ENCODE data around the gene LRRC28.
A peak's percentile ranks its signal among the peaks of the same experiment; 100 is the strongest.
"Not testable (repeated sequence)": the region's sequence is repeated elsewhere in the genome, so short reads cannot be mapped to it uniquely, and the experiment has no call there.

Gene LRRC28

DNA sequence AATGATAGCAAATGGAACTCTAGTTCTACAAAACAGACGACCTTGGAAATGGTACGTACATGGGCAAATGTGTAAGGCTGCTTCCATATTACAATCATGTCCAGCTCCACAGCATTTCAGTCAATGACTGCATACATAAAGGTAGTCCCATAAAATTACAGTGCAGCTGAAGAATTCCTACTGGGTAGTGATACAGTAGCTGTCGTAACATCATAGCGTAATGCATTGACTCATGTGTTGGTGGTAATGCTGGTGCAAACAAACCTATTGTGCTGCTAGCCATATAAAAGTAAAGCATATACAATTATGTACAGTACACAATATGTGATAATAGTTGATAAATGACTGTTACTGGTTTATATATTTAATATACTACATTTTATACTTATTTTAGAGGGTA lies 20.4 kb upstream of the LRRC28 start:
- no peaks in the 10 kb centered on the region for H3K4me1 ChIP-seq (ENCODE audit: control insufficient read depth, insufficient read depth, low read length)
- H3K9me3 ChIP-seq (ENCODE audit: control insufficient read depth, low read length) = no peaks in the 10 kb centered on the region
- no peak overlapping the region for H3K9ac ChIP-seq (ENCODE audit: low read length)

GRCh38 chr15:99232740-99233139 lies 18.5 kb upstream of the LRRC28 start:
- H3K9me3 ChIP-seq (ENCODE audit: control insufficient read depth, low read length) = no peaks in the 10 kb centered on the region
- no peaks in the 10 kb centered on the region for H3K4me1 ChIP-seq (ENCODE audit: control insufficient read depth, insufficient read depth, low read length)
- no peaks in the 10 kb centered on the region for H3K27me3 ChIP-seq (ENCODE audit: control insufficient read depth, insufficient read depth, low read length)
- H3K36me3 ChIP-seq (ENCODE audit: control insufficient read depth, insufficient read depth, low read length) = no peaks in the 10 kb centered on the region
- no peak overlapping the region for H3K9ac ChIP-seq (ENCODE audit: low read length)
- H3K4me3 ChIP-seq (ENCODE audit: low read length) = no peak overlapping the region

More for the DNA sequence above, 20.4 kb upstream of the LRRC28 start:
- H3K27me3 ChIP-seq (ENCODE audit: control insufficient read depth, insufficient read depth, low read length) = no peaks in the 10 kb centered on the region
- H3K4me3 ChIP-seq (ENCODE audit: low read length) = no peak overlapping the region
- H3K36me3 ChIP-seq (ENCODE audit: control insufficient read depth, insufficient read depth, low read length) = no peaks in the 10 kb centered on the region

GRCh38 chr15:99234160-99234559 lies 17.1 kb upstream of the LRRC28 start:
- not testable (repeated sequence) for H3K27me3 ChIP-seq (ENCODE audit: control insufficient read depth, insufficient read depth, low read length); H3K4me3 ChIP-seq (ENCODE audit: low read length); H3K4me1 ChIP-seq (ENCODE audit: control insufficient read depth, insufficient read depth, low read length); H3K9ac ChIP-seq (ENCODE audit: low read length); H3K9me3 ChIP-seq (ENCODE audit: control insufficient read depth, low read length); H3K36me3 ChIP-seq (ENCODE audit: control insufficient read depth, insufficient read depth, low read length)

DNA sequence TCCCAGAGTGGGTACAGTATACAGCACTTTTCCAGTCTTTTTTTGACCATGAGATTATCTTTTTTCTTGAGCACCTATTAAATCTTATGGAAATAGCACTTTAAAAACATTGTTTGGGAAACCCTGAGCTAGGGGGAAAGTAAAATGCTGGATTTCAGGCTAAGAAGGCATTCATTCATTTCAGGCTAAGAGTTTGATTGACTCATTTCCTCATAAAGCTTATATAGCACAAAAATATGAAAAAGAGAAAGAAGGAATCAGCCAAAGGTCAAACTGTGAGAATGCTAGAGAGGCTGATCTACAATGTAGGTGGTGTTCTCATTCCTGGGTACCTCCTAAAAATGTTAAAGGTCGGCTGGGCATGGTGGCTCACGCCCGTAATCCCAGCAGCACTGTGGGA lies 12.4 kb upstream of the LRRC28 start:
- no peaks in the 10 kb centered on the region for H3K36me3 ChIP-seq (ENCODE audit: control insufficient read depth, insufficient read depth, low read length)
- H3K9me3 ChIP-seq (ENCODE audit: control insufficient read depth, low read length) = no peaks in the 10 kb centered on the region
- H3K4me1 ChIP-seq (ENCODE audit: control insufficient read depth, insufficient read depth, low read length) = no peaks in the 10 kb centered on the region
- H3K4me3 ChIP-seq (ENCODE audit: low read length) = no peak overlapping the region
- no peaks in the 10 kb centered on the region for H3K27me3 ChIP-seq (ENCODE audit: control insufficient read depth, insufficient read depth, low read length)
- H3K9ac ChIP-seq (ENCODE audit: low read length) = no peak overlapping the region

GRCh38 chr15:99239545-99240198 lies 11.6 kb upstream of the LRRC28 start:
- no peak overlapping the region for H3K9ac ChIP-seq (ENCODE audit: low read length)
- H3K27me3 ChIP-seq (ENCODE audit: control insufficient read depth, insufficient read depth, low read length) = no peaks in the 10 kb centered on the region
- no peaks in the 10 kb centered on the region for H3K9me3 ChIP-seq (ENCODE audit: control insufficient read depth, low read length)
- no peaks in the 10 kb centered on the region for H3K36me3 ChIP-seq (ENCODE audit: control insufficient read depth, insufficient read depth, low read length)
- no peak overlapping the region for H3K4me3 ChIP-seq (ENCODE audit: low read length)
- H3K4me1 ChIP-seq (ENCODE audit: control insufficient read depth, insufficient read depth, low read length) = no peaks in the 10 kb centered on the region

DNA sequence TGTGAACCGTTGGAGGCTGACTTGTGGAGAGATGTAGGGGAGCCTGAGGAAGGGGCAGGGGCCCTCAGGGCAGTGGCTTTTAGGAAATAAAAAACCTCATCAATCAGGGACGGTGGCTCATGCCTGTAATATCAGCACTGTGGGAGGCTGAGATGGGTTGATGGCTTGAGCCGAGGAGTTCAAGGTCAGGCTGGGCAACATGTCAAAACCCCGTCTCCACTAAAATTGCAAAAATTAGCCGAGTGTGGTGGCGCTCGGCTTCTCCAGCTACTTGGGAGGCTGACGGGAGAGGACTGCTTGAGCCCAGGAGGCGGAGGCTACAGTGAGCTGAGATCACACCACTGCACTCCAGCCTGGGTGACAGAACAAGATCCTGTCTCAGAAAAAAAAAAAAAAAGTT lies 9.5 kb upstream of the LRRC28 start:
- Histone ChIP-seq H3K9ac (ENCODE audit: low read length) (no peak overlapping the region), H3K27me3 (ENCODE audit: control insufficient read depth, insufficient read depth, low read length) (no peaks in the 10 kb centered on the region), H3K4me3 (ENCODE audit: low read length) (no peak overlapping the region), H3K36me3 (ENCODE audit: control insufficient read depth, insufficient read depth, low read length) (no peaks in the 10 kb centered on the region), H3K9me3 (ENCODE audit: control insufficient read depth, low read length) (no peaks in the 10 kb centered on the region), H3K4me1 (ENCODE audit: control insufficient read depth, insufficient read depth, low read length) (no peaks in the 10 kb centered on the region)

DNA sequence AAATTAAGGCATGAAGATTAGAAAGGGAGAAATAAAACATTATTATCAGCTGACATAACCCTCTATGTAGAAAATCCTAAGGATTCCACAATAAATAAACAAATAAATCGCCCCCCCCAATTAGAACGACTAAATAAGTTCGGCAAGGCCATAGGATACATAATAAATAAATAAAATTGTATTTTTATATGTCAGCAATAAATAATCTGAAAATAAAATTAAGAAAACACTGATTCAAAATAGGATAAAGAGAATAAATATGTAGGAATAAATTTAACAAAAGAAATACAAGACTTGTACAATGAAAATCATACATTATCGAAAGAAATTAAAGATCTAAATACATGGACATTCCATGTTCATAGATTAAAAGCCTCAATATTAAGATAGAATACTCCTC lies 7.0 kb upstream of the LRRC28 start:
- Histone ChIP-seq H3K27me3 (ENCODE audit: control insufficient read depth, insufficient read depth, low read length) (no peaks in the 10 kb centered on the region), H3K4me1 (ENCODE audit: control insufficient read depth, insufficient read depth, low read length) (peaks cover 8% of the 10 kb centered on the region), H3K9me3 (ENCODE audit: control insufficient read depth, low read length) (no peaks in the 10 kb centered on the region)

GRCh38 chr15:99247062-99247461 lies 4.2 kb upstream of the LRRC28 start:
- peaks cover 8% of the 10 kb centered on the region for H3K4me1 ChIP-seq (ENCODE audit: control insufficient read depth, insufficient read depth, low read length)
- no peak overlapping the region for H3K4me3 ChIP-seq (ENCODE audit: low read length)

More for the DNA sequence above, 7.0 kb upstream of the LRRC28 start:
- no peaks in the 10 kb centered on the region for H3K36me3 ChIP-seq (ENCODE audit: control insufficient read depth, insufficient read depth, low read length)
- no peak overlapping the region for H3K4me3 ChIP-seq (ENCODE audit: low read length)
- H3K9ac ChIP-seq (ENCODE audit: low read length) = no peak overlapping the region

DNA sequence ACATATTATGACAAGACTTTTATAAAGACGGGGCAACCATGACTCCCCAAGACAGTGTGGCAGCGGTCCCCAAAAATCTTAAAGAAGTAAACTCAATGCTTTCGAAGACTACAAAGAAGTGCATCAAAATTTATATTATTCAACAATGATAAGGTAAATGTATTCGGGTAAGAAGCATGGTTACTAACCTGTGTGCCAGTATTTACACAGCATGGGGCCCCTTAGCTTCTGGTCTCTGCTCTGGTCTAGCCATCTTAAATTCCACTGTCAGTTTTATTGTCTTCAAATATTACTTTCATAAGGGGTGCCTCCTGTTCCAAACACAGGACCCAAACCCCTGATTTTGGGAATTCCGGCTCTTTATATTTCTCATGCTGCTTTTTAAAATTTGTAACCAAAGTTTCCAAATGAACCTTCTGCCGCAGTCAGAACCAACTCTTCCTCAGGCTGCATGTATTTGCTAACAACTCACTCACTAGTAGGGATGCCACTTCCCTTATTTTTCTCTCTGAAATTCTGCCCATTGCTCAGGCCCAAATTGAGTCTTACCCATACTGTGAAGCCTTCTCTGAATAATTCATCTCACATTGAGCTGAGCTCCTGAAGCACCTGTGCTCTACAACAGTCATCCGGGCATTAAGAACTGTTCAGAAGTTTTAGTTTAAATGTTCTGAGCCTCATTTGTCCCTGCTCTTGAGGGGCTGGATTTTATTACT lies 3.1 kb upstream of the LRRC28 start:
- peaks cover 12% of the 10 kb centered on the region for H3K4me1 ChIP-seq (ENCODE audit: control insufficient read depth, insufficient read depth, low read length)
- H3K27me3 ChIP-seq (ENCODE audit: control insufficient read depth, insufficient read depth, low read length) = no peaks in the 10 kb centered on the region
- peak overlapping the region; percentile 23 for H3K9ac ChIP-seq (ENCODE audit: low read length)
- no peak overlapping the region for H3K4me3 ChIP-seq (ENCODE audit: low read length)
- no peaks in the 10 kb centered on the region for H3K36me3 ChIP-seq (ENCODE audit: control insufficient read depth, insufficient read depth, low read length)
- no peaks in the 10 kb centered on the region for H3K9me3 ChIP-seq (ENCODE audit: control insufficient read depth, low read length)

More at GRCh38 chr15:99247062-99247461, 4.2 kb upstream of the LRRC28 start:
- H3K27me3 ChIP-seq (ENCODE audit: control insufficient read depth, insufficient read depth, low read length) = no peaks in the 10 kb centered on the region
- H3K36me3 ChIP-seq (ENCODE audit: control insufficient read depth, insufficient read depth, low read length) = no peaks in the 10 kb centered on the region
- H3K9me3 ChIP-seq (ENCODE audit: control insufficient read depth, low read length) = no peaks in the 10 kb centered on the region
- no peak overlapping the region for H3K9ac ChIP-seq (ENCODE audit: low read length)

DNA sequence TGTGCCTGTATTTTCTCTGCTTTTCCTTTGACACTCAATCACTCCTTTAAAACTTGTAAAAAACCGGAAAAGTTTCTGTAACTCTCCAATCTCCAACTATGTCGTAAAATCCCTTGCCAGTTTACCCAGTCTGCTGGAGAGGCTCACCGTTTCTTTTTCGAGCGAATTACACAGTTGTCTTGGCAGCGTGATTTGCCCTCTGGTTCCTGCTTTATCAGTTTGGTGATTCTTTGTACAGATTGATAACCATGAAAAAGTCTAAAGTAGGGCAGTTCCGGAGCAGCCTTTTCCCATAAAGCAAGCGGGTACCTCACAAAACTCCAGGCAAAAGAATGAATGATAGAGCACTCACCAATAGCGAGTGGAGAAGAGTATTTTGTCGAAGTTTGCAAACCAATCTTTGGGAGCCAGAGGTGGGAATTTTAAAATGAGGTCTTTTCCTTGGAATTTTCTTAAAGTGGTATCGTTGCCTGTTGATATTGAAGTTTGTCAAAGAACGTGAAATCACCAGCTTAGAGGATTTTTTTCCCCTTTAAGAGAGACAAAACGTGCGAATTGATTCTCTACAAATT lies 1.9 kb upstream of the LRRC28 start, which contains the start of gene TTC23:
Gene TTC23, minus strand, starts transcription at position 312 of the 572 bp plus-strand sequence. CDS start 20,869 bp downstream, outside the sequence.
- no peaks in the 10 kb centered on the region for H3K36me3 ChIP-seq (ENCODE audit: control insufficient read depth, insufficient read depth, low read length)
- peak within 1 kb of the TSS; percentile 80 for H3K9ac ChIP-seq (ENCODE audit: low read length)
- no peaks in the 10 kb centered on the region for H3K9me3 ChIP-seq (ENCODE audit: control insufficient read depth, low read length)
- H3K27me3 ChIP-seq (ENCODE audit: control insufficient read depth, insufficient read depth, low read length) = no peaks in the 10 kb centered on the region
- H3K4me3 ChIP-seq (ENCODE audit: low read length) = peak within 1 kb of the TSS; percentile 64
- H3K4me1 ChIP-seq (ENCODE audit: control insufficient read depth, insufficient read depth, low read length) = peaks cover 20% of the 10 kb centered on the region

- Histone ChIP-seq H3K9ac (ENCODE audit: low read length) (peak overlapping the region; percentile 80), H3K36me3 (ENCODE audit: control insufficient read depth, insufficient read depth, low read length) (no peaks in the 10 kb centered on the region), H3K4me1 (ENCODE audit: control insufficient read depth, insufficient read depth, low read length) (peaks cover 20% of the 10 kb centered on the region), H3K9me3 (ENCODE audit: control insufficient read depth, low read length) (no peaks in the 10 kb centered on the region), H3K4me3 (ENCODE audit: low read length) (peak overlapping the region; percentile 64), H3K27me3 (ENCODE audit: control insufficient read depth, insufficient read depth, low read length) (no peaks in the 10 kb centered on the region)
Observed at GRCh38 chr15:99250001-99250400, 1.3 kb upstream of the LRRC28 start.

DNA sequence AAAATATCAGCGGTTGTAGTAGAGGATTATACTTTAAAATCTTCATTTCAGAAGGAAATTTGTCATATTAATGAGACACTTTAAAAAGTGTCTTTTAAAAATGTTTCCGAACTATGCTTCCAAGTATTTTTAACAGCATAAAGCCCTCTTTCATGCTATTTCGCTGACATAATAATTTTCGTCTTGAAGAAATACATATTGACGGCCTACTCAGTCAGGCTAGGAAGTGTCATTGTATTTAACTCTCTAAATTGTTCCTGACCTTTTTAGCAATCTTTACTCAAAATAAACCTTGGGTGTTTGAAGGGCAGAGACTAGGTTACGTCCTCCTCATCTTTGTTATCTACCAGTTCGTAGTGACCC lies 806 bp upstream of the LRRC28 start:
- no peaks in the 10 kb centered on the region for H3K36me3 ChIP-seq (ENCODE audit: control insufficient read depth, insufficient read depth, low read length)
- no peaks in the 10 kb centered on the region for H3K9me3 ChIP-seq (ENCODE audit: control insufficient read depth, low read length)
- H3K9ac ChIP-seq (ENCODE audit: low read length) = peak overlapping the region; percentile 80
- peak overlapping the region; percentile 64 for H3K4me3 ChIP-seq (ENCODE audit: low read length)
- H3K4me1 ChIP-seq (ENCODE audit: control insufficient read depth, insufficient read depth, low read length) = peaks cover 20% of the 10 kb centered on the region
- no peaks in the 10 kb centered on the region for H3K27me3 ChIP-seq (ENCODE audit: control insufficient read depth, insufficient read depth, low read length)
